Islet precursor cell (in vitro differentiated cells): ENCODE results near the gene RBP2.
A peak's percentile ranks its signal among the peaks of the same experiment; 100 is the strongest.

Source experiments
- DNase-seq: peaks from one replicate; pipeline ENCODE4 v3.0.0-alpha.2; 2018

RBP2 gene

GRCh38 chr3:139476348-139476747 is at the start of gene RBP2:
Gene RBP2, minus strand, starts transcription at chr3:139476516. Its CDS starts 57 bp downstream, at chr3:139476459.
- no peak for DNase-seq

DNA sequence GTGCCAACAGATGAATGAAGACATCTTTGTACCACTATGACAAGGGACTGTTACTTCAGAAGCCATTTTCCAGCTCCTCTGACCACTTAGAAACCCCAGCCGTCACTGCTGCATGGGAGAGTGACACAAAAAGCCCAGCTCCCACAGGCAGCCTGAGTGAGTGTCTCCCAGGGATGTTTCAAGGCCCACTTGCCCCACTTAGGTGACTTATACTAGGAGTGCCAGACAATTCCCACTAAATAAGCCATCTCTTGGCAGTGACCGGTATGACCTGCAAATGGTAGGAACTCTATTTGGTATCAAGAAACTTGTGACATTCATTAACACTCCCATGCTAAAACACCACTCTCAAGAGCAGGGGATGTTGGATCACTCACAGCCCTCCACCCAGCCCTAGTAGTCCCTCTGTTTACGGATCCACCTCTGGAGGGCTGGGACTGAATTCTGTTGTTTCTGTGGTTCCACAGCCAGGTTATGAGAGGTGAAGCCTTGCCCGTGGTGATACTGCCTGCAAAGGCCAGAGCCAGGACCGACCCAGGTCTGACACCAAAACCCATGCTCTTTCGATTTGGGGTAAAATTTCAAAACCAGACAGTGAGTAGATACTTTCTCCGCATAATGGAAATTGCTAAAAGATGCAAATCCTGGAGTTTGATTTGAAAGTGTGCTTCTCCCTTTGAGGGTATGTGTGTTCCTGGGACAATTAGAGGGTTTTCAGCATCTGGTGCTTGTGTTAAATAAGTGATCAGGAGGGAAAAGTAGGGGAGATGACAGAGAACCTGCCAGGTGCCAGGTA is 48.7 kb upstream of the RBP2 start:
- no peak for DNase-seq

- DNase-seq = no peak
Observed at GRCh38 chr3:139523718-139524117, 47.4 kb upstream of the RBP2 start.

DNA sequence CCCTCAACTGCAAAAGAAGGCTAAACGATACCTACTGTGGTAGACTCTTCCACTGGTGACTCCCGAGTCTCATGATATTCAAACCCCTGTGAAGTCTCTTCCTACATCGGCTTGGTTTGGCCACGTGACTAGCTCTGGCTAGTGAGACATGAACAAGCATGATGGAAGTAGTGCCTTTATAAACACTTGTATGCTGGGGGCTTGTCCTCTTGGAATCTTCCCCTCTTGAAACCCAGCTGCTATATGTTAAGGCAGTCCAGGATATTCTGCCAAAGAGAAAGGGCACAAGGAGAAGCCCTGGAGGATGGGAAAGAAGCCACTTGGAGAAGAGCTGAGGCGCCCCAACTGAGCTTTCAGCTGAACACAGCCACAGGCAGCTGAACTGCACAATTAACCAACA is 46.9 kb upstream of the RBP2 start:
- DNase-seq = no peak

DNA sequence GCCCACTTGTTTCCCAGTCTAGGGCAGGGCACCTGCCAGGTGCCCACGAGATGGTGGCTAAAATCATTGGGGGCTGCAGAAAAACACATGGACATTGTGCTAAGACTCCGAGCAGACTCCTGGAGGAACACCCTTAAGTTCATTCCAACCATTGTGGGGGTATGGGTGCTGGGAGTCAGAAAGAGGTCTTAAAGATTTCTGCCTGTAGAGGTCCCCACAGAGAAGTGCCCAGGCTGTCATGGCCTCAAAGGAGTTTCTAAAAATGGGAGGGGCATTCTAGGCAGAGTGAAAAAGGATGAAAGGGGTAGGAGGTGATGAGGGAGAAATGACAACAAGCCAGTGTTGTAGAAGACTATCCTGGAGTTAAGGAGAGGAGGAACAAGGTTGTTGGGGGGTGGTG is 46.1 kb upstream of the RBP2 start:
- DNase-seq = no peak

GRCh38 chr3:139521816-139522215 is 45.5 kb upstream of the RBP2 start:
- no peak for DNase-seq

DNA sequence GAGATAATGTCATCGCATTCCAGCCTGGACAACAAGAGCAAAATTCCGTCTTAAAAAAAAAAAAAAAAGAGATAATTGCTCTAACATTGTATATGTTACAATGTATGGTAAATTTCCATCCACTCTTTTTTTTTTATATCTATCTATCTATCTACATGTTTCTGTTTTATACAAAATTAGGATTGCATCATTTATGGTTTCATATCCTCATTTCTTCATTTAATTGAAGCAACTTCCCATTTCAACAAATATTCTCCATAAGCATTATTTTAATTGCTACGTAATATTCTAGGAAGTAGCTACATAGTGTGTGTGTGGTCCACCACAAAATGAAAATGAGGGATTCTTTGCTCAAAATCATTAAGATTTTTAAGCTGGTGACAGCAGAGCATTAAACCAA is 44.8 kb upstream of the RBP2 start:
- no peak for DNase-seq

GRCh38 chr3:139519998-139520737 is 43.9 kb upstream of the RBP2 start:
- DNase-seq = no peak

GRCh38 chr3:139518926-139519842 is 42.9 kb upstream of the RBP2 start:
- no peak for DNase-seq

- DNase-seq = no peak
Observed at GRCh38 chr3:139518306-139518705, 42.0 kb upstream of the RBP2 start.

DNA sequence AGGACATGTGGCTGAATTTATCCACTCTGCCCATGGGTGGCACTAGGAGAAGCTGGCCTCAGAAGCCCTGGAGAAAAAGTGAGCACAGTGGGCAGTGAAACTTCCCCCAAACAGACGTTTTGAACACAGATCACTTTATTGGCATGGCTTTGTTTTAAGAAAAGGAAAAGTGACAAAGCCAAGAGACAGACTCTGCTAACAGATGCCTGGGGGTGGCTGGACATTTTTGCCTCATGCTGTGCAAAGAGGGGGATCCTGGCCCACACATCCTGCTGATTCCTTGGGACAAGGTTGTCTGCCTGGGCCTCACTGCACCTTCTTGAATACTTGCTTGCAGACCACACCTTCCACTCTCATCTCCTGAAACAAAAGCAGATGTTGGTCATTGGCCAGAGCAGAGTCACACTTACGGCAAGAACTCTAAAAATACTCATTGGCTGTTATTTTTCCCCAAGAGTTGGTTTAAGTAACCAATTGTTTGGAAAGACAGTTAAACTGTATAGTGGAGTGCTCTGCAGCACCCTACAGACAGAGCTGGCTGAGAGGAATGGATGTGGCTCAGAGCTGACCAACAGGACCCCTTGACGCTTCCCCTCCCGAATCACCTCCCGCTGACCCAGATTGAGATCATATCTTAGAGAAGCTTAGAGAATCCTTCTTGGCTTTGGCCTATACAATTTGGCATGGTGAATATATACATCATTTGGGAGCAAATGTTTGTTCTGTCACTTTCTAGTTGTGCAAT is 41.2 kb upstream of the RBP2 start:
- no peak for DNase-seq

DNA sequence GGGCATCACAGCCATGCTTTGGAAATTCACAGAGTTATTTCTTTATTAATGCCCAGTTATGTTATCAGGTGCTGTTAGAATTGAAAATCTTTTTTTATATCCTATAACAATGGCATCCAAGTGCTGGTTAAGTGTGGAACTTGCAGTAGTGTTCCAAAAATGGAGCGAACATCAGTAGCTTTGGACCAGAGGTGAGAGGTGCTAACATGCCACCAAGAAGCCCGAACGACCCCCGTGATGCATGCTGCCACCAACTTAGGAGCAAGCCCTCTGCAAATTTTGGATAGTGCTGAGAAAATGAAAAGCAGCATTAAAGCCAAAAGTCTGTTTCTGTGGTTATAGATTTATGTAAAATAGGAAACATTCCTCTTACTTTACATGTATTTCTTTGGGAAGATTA is 38.4 kb upstream of the RBP2 start:
- no peak for DNase-seq

GRCh38 chr3:139509631-139510030 is 33.3 kb upstream of the RBP2 start:
- DNase-seq = no peak

- no peak for DNase-seq
Observed at GRCh38 chr3:139506766-139507165, 30.4 kb upstream of the RBP2 start.

DNA sequence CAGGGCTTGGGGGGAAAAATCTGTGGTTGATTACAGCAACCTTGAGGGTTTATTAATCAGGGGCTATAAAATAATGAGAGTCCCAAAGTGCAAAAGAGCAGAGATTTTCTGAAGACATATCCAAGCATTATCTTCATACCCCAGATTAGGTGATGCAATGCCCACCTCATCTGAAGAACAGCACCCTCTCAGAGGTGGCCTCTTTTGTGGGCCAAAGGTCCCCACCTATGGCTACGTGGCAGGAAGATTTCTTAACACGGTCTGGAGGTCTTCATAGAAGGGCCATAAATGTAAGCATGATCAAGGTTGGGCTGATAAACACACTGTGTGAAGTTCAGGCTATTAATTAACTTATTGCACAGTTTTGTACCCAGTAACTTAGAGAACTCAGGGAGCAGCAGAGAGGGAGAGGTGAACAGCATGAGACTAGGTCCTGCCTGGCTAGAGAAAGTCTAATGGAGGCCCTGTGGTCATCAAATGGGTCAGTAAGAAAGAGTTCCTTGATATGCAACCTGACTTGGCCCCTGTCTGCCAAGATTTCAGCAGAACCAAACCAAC is 29.6 kb upstream of the RBP2 start:
- DNase-seq = no peak

DNA sequence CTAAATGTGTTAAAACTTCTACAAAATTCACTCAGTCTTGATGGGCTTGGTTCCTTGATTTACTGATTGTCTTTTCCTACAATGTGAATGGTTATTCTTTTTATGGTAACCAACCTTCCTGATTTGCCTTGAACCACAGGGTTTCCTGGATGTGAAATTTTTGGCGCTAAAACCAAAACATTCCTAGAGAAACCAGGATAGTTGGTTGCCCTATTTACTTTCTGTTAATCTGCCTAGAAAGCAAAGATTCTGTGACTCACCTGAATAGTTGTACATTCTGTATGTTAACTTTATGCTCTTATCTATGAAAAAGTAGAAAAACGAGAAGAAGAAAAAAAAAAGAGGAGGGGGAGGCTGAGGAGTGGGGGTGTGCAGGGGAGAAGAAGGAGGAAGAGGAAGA is 23.2 kb upstream of the RBP2 start:
- DNase-seq = no peak

- no peak for DNase-seq
Observed at GRCh38 chr3:139493826-139494385, 17.6 kb upstream of the RBP2 start.

- peak; percentile 71 for DNase-seq
Observed at GRCh38 chr3:139491966-139492365, 15.7 kb upstream of the RBP2 start.

DNA sequence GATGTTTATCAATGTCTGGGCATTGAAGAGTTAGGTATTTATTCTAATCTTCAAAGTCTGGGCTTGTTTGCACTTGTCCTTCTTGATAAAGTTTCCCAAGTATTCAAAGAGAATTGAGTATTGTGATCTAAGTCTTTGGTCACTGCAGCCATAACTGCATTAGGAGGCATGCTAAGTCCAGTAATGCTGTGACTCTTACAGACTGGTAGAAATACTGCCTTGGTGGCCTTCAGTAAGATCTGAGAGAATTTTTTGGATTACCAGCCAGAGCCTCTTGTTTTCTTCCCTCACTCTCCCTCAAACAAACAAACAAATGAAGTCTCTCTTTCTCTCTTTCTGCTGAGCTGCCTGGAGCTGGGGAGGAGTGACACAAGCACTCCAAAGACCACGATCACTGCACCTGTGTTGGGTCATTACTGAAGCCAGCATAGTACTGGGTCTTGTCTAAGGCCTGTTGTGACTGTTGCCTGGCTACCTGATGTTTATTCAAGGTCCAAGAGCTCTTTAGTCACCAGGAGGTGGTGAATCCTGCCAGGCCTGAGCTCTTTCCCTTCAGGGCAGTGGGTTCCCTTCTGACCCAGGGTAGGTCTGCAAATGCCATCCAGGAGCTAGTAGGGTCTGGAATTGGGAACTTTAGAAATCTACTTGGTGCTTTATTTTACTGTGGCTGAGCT is 14.8 kb upstream of the RBP2 start:
- DNase-seq = peak; percentile 68

- DNase-seq = no peak
Observed at GRCh38 chr3:139482206-139482605, 5.9 kb upstream of the RBP2 start.

DNA sequence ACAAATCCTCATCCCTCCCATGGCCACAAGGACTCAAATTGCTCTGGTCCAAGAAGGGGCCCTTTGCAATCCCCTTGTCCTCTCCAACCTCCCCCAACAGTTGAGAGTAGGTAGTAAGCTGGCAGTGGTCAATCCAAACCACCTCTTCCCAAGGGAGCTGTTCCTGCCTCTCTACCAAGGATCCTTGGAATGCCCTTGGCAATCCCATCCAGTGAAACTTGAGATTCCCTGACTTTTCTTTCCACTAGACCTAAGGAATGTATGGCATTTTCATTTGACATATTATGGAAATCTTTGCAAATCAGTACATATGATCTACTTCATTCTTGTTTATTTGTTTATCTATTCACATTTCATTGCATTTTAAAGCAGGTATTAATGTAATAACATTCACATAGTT is 4.8 kb upstream of the RBP2 start:
- DNase-seq = no peak
